ENCODE results near the gene HOXB8. TPM values are rescaled to one million over a fixed set of nuclear protein-coding genes. Genes with fewer than 3 reads are reported as not detected.

HOXB8 gene
- total RNA-seq (2022; extraction: Qiagen RNA extraction; ENCODE audit: low read depth): 6.8 to 9.7 TPM (median 8.9 TPM) in 5 replicates

GRCh38 chr17:48615047-48615962, at the start of gene HOXB8:
TSS of gene HOXB8 (minus strand) at chr17:48615292. CDS start at chr17:48614704, 588 bp downstream.

GRCh38 chr17:48626245-48627117, 11.4 kb upstream of the HOXB8 start, which contains the start of gene HOXB9:
TSS of gene HOXB9 (minus strand) at chr17:48626358. CDS start at chr17:48626269, 89 bp downstream.

GRCh38 chr17:48610282-48611211, 4.5 kb downstream of the HOXB8 start, which contains the start of gene HOXB7:
TSS of gene HOXB7 (minus strand) at chr17:48611017. CDS start at chr17:48610918, 99 bp downstream.

GRCh38 chr17:48604770-48605329, 10.2 kb downstream of the HOXB8 start, which contains the start of gene HOXB6:
TSS of gene HOXB6 (minus strand) at chr17:48604986. CDS start at chr17:48598150, 6,836 bp downstream.

GRCh38 chr17:48593126-48593829, 21.8 kb downstream of the HOXB8 start, which contains the start of gene HOXB5:
TSS of gene HOXB5 (minus strand) at chr17:48593779. CDS start at chr17:48593682, 97 bp downstream.

GRCh38 chr17:48589831-48590606, 25.1 kb downstream of the HOXB8 start, which contains the start of gene HOXB3:
TSS of gene HOXB3 (minus strand) at chr17:48590241. CDS start at chr17:48552474, 37,767 bp downstream.

GRCh38 chr17:48577946-48578615, 37.0 kb downstream of the HOXB8 start, which contains the start of gene HOXB4:
TSS of gene HOXB4 (minus strand) at chr17:48578350. CDS start at chr17:48578319, 31 bp downstream.

Other genes with a start within 250 kb of the HOXB8 start
- gene SKAP1, start 185.1 kb downstream of the HOXB8 start, total RNA-seq (2022; extraction: Qiagen RNA extraction; ENCODE audit: low read depth): 0.34 to 0.46 TPM in 2 of 5 replicates, not detected in the others
- gene HOXB1, start 84.3 kb downstream of the HOXB8 start, total RNA-seq (2022; extraction: Qiagen RNA extraction; ENCODE audit: low read depth): not detected in 5 replicates
- 0.48 to 0.84 TPM (median 0.63 TPM) in 5 replicates for gene HOXB2, start 70.2 kb downstream of the HOXB8 start, total RNA-seq (2022; extraction: Qiagen RNA extraction; ENCODE audit: low read depth)
- 0.12 to 0.29 TPM (median 0.16 TPM) in 5 replicates for gene HOXB4, start 36.9 kb downstream of the HOXB8 start, total RNA-seq (2022; extraction: Qiagen RNA extraction; ENCODE audit: low read depth)
- gene HOXB3, start 25.1 kb downstream of the HOXB8 start, total RNA-seq (2022; extraction: Qiagen RNA extraction; ENCODE audit: low read depth): 3.6 to 5.9 TPM (median 5.6 TPM) in 5 replicates
- gene HOXB5, start 21.5 kb downstream of the HOXB8 start, total RNA-seq (2022; extraction: Qiagen RNA extraction; ENCODE audit: low read depth): 1.4 to 2.7 TPM (median 2.6 TPM) in 5 replicates
- gene HOXB6, start 10.3 kb downstream of the HOXB8 start, total RNA-seq (2022; extraction: Qiagen RNA extraction; ENCODE audit: low read depth): 3.3 to 7.9 TPM (median 6.5 TPM) in 5 replicates
- gene HOXB7, start 4.3 kb downstream of the HOXB8 start, total RNA-seq (2022; extraction: Qiagen RNA extraction; ENCODE audit: low read depth): 32.7 to 53.1 TPM (median 37.7 TPM) in 5 replicates
- 7.3 to 8.2 TPM (median 7.8 TPM) in 5 replicates for gene HOXB9, start 11.1 kb upstream of the HOXB8 start, total RNA-seq (2022; extraction: Qiagen RNA extraction; ENCODE audit: low read depth)
- not detected in 5 replicates for gene PRAC1, start 107.2 kb upstream of the HOXB8 start, total RNA-seq (2022; extraction: Qiagen RNA extraction; ENCODE audit: low read depth)
- gene PRAC2, start 107.9 kb upstream of the HOXB8 start, total RNA-seq (2022; extraction: Qiagen RNA extraction; ENCODE audit: low read depth): not detected in 5 replicates
- gene HOXB13, start 113.5 kb upstream of the HOXB8 start, total RNA-seq (2022; extraction: Qiagen RNA extraction; ENCODE audit: low read depth): 1.4 to 2.7 TPM (median 2.1 TPM) in 5 replicates
- 0.14 to 0.73 TPM (median 0.62 TPM) in 5 replicates for gene TTLL6, start 201.9 kb upstream of the HOXB8 start, total RNA-seq (2022; extraction: Qiagen RNA extraction; ENCODE audit: low read depth)
- 69.6 to 95.2 TPM (median 83.4 TPM) in 5 replicates for gene CALCOCO2, start 215.7 kb upstream of the HOXB8 start, total RNA-seq (2022; extraction: Qiagen RNA extraction; ENCODE audit: low read depth)

Measured in A549 treated with ZK216348 at 1 μM for 4 hours (cell line).